GM10248 (cell line): ENCODE data around the gene CERS6.

ENCODE experiments used
- CTCF ChIA-PET: fragments of 300-600 bp; sonication (Branson Sonifier 250); formaldehyde crosslinking; extraction: SDS; loops from one replicate; lab custom pipeline; 2021; ENCODE audit warnings: antibody characterized with exemption; lab: Yijun Ruan, JAX
- POLR2A ChIA-PET: fragments of 350-650 bp; sonication (Branson Sonifier 250); formaldehyde crosslinking; extraction: SDS; loops from one replicate; lab custom pipeline; 2020; ENCODE audit warnings: antibody characterized with exemption; lab: Yijun Ruan, JAX
- DNase-seq: peaks from one replicate; pipeline ENCODE4 v3.0.0; 2012; ENCODE audit errors: extremely low spot score
- CTCF ChIP-seq: IDR thresholded peaks from 2 replicates; pipeline ENCODE4 v1.5.1; 2012; ENCODE audit warnings: mild to moderate bottlenecking, low read depth; ENCODE audit errors: extremely low read depth, missing control alignments, control extremely low read depth

CERS6 gene

GRCh38 chr2:168608796-168609195 is 152.7 kb downstream of the CERS6 start:
- no peak for DNase-seq
- no peak for TF ChIP-seq CTCF
- ChIA-PET CTCF (interaction anchor here (1.3 kb wide), 1 partner anchor 262 kb away, joined by 3 read pairs; no protein-coding TSS in a partner anchor), POLR2A (no interaction called here)

GRCh38 chr2:168611091-168611490 is 155.0 kb downstream of the CERS6 start:
- TF ChIP-seq CTCF = no peak
- CTCF ChIA-PET = interaction anchor here (1.6 kb wide), 1 partner anchor 11 kb away, joined by 4 read pairs; no protein-coding TSS in a partner anchor

GRCh38 chr2:168611896-168612650 is 156.0 kb downstream of the CERS6 start:
- CTCF ChIA-PET = interaction anchor here (1.6 kb wide), 1 partner anchor 10 kb away, joined by 4 read pairs; no protein-coding TSS in a partner anchor
- no peak for TF ChIP-seq CTCF
- POLR2A ChIA-PET = no interaction called here
- no peak for DNase-seq

More at GRCh38 chr2:168611091-168611490, 155.0 kb downstream of the CERS6 start:
- no peak for DNase-seq
- POLR2A ChIA-PET = no interaction called here

GRCh38 chr2:168612719-168613118 is 156.6 kb downstream of the CERS6 start:
- no peak for TF ChIP-seq CTCF
- CTCF ChIA-PET = interaction anchor here (1.6 kb wide), 1 partner anchor 10 kb away, joined by 4 read pairs; no protein-coding TSS in a partner anchor
- POLR2A ChIA-PET = no interaction called here
- no peak for DNase-seq

GRCh38 chr2:168613551-168613950 is 157.5 kb downstream of the CERS6 start:
- DNase-seq = no peak
- ChIA-PET CTCF (no interaction called here), POLR2A (no interaction called here)
- TF ChIP-seq CTCF = no peak

GRCh38 chr2:168614172-168615018 is 158.3 kb downstream of the CERS6 start:
- POLR2A ChIA-PET = no interaction called here
- no peak for DNase-seq

More at GRCh38 chr2:168614172-168615018, 158.3 kb downstream of the CERS6 start:
- TF ChIP-seq CTCF = no peak
- CTCF ChIA-PET = interaction anchor here (1.2 to 1.8 kb wide), 4 partner anchors 9 to 31 kb away, joined by 3 to 4 read pairs (median 4); no protein-coding TSS in a partner anchor
